ENCODE measurements around the gene LIN28B.

DNA sequence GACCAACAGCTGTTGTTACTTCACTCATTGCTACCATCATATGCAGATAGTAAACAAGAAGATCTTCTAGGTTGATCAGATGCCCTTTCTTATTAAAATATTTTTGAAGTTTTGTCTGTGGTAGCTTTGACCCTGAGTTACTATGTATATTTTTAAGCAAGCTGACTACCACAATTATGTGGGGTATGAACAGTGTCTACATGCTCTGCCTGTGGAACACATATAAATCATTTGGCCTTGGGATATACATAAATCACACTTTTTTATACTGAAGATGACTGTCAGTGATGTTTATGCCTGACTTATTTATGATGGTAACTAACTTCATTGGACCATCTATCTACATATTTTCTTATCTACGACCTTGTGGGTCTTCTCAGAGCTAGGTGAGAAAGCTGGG is 44.2 kb downstream of the LIN28B start:
- TF ChIP-seq, protein P1, sequence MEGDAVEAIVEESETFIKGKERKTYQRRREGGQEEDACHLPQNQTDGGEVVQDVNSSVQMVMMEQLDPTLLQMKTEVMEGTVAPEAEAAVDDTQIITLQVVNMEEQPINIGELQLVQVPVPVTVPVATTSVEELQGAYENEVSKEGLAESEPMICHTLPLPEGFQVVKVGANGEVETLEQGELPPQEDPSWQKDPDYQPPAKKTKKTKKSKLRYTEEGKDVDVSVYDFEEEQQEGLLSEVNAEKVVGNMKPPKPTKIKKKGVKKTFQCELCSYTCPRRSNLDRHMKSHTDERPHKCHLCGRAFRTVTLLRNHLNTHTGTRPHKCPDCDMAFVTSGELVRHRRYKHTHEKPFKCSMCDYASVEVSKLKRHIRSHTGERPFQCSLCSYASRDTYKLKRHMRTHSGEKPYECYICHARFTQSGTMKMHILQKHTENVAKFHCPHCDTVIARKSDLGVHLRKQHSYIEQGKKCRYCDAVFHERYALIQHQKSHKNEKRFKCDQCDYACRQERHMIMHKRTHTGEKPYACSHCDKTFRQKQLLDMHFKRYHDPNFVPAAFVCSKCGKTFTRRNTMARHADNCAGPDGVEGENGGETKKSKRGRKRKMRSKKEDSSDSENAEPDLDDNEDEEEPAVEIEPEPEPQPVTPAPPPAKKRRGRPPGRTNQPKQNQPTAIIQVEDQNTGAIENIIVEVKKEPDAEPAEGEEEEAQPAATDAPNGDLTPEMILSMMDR (IDR thresholded peaks at IDR 0.05; ENCODE audit: poor library complexity, severe bottlenecking) = no peak
- no peak for TF ChIP-seq TAF1 (IDR thresholded peaks at IDR 0.05; ENCODE audit: low read depth)

All from neural cell (in vitro differentiated cells).